HepG2 (cell line): ENCODE results near the gene STK40. TPM values are rescaled to one million over a fixed set of nuclear protein-coding genes. Genes with fewer than 3 reads are reported as not detected.
A peak's percentile ranks its signal among the peaks of the same experiment; 100 is the strongest.

Source experiments
- ARID3A ChIP-seq: IDR thresholded peaks from 2 replicates; pipeline ENCODE4 v1.6.1; 2012; ENCODE audit warnings: low read depth, low read length, improper control_type of control experiment
- ARNTL ChIP-seq: sonication (generic); formaldehyde crosslinking; IDR thresholded peaks from 2 replicates; pipeline ENCODE4 v1.4.0; 2020; ENCODE audit warnings: mild to moderate bottlenecking, missing genetic modification reagents
- CBFB ChIP-seq: sonication (generic); formaldehyde crosslinking; IDR thresholded peaks from 2 replicates; pipeline ENCODE4 v1.4.0; 2020; ENCODE audit warnings: missing genetic modification reagents
- GATA4 ChIP-seq: sonication (generic); IDR thresholded peaks from 2 replicates; pipeline ENCODE4 v1.6.1; 2016; ENCODE audit warnings: antibody characterized with exemption, low read depth, borderline replicate concordance
- HMG20B ChIP-seq: conservative IDR thresholded peaks from 2 replicates; pipeline ENCODE4 v1.6.1; 2016; ENCODE audit warnings: missing genetic modification reagents, missing compliant biosample characterization
- HNRNPLL ChIP-seq: fragments of 200-400 bp; formaldehyde crosslinking; IDR thresholded peaks from 2 replicates; pipeline ENCODE4 v1.6.1; 2017; ENCODE audit warnings: mild to moderate bottlenecking, low read depth, low read length; ENCODE audit not compliant: poor library complexity, severe bottlenecking
- KMT2A ChIP-seq: sonication (generic); formaldehyde crosslinking; IDR thresholded peaks from 2 replicates; pipeline ENCODE4 v1.4.0; 2020; ENCODE audit warnings: missing genetic modification reagents
- LCORL ChIP-seq, 2 experiments: fragments of 450-650 bp in 1 of 2; sonication (generic) in 1 of 2; formaldehyde crosslinking in 1 of 2; IDR thresholded peaks; 2 replicates each; pipeline versions ENCODE4 v1.5.0 to v1.6.1; 2017 to 2020; ENCODE audit warnings: antibody characterized with exemption in 1 of 2, missing genetic modification reagents in 1 of 2
- MIER3 ChIP-seq: IDR thresholded peaks from 2 replicates; pipeline ENCODE4 v1.6.1; 2016; ENCODE audit warnings: missing compliant biosample characterization, borderline replicate concordance
- PHF8 ChIP-seq: sonication (generic); formaldehyde crosslinking; IDR thresholded peaks from 2 replicates; pipeline ENCODE4 v1.5.0; 2020; ENCODE audit warnings: missing genetic modification reagents
- SAP130 ChIP-seq: IDR thresholded peaks from 2 replicates; pipeline ENCODE4 v1.6.1; 2016; ENCODE audit warnings: low read depth
- SRSF4 ChIP-seq: fragments of 200-400 bp; formaldehyde crosslinking; IDR thresholded peaks from one replicate; pipeline ENCODE4 v1.6.1; 2018; ENCODE audit warnings: mild to moderate bottlenecking, low read depth, low read length, moderate library complexity; ENCODE audit not compliant: poor library complexity, severe bottlenecking
- TP53 ChIP-seq: sonication (generic); formaldehyde crosslinking; conservative IDR thresholded peaks from 2 replicates; pipeline ENCODE4 v1.4.0; 2020; ENCODE audit warnings: missing genetic modification reagents
- ZFAT ChIP-seq: sonication (generic); formaldehyde crosslinking; conservative IDR thresholded peaks from 2 replicates; pipeline ENCODE4 v1.8.1; 2023; ENCODE audit warnings: missing genetic modification reagents, inconsistent platforms
- ZMYM4 ChIP-seq: sonication (generic); formaldehyde crosslinking; IDR thresholded peaks from 2 replicates; pipeline ENCODE4 v1.8.1; 2023; ENCODE audit warnings: mild to moderate bottlenecking, missing genetic modification reagents
- ZNF136 ChIP-seq: sonication (generic); formaldehyde crosslinking; IDR thresholded peaks from 2 replicates; pipeline ENCODE4 v1.8.1; 2022; ENCODE audit warnings: low read depth, mild to moderate bottlenecking, moderate library complexity, missing genetic modification reagents
- ZNF225 ChIP-seq: sonication (generic); formaldehyde crosslinking; IDR thresholded peaks from 2 replicates; pipeline ENCODE4 v1.4.0; 2020; ENCODE audit warnings: mild to moderate bottlenecking, missing genetic modification reagents
- ZNF24 ChIP-seq: fragments of 450-650 bp; IDR thresholded peaks from 2 replicates; pipeline ENCODE4 v1.6.1; 2017; ENCODE audit warnings: antibody characterized with exemption, mild to moderate bottlenecking
- ZNF546 ChIP-seq: sonication (generic); formaldehyde crosslinking; conservative IDR thresholded peaks from 2 replicates; pipeline ENCODE4 v1.8.1; 2023; ENCODE audit warnings: mild to moderate bottlenecking, missing genetic modification reagents
- ZNF644 ChIP-seq: IDR thresholded peaks from 2 replicates; pipeline ENCODE4 v1.6.1; 2016; ENCODE audit warnings: low read depth
- ZNF879 ChIP-seq: sonication (generic); formaldehyde crosslinking; IDR thresholded peaks from 2 replicates; pipeline ENCODE4 v1.8.1; 2023; ENCODE audit warnings: missing genetic modification reagents
- ZSCAN22 ChIP-seq: sonication (generic); formaldehyde crosslinking; IDR thresholded peaks from 2 replicates; pipeline ENCODE4 v1.4.0; 2020; ENCODE audit warnings: mild to moderate bottlenecking, missing genetic modification reagents
- polyA plus RNA-seq, 8 experiments: library from polyadenylated mRNA; depleted of rRNA in 3 of 8; stranded (reverse) in 7 of 8; unstranded in 1 of 8; fragments of >200 nt; fragmentation: Illumina TruSeq in 4 of 8; extraction: Trizol in 4 of 8; gene quantifications; 2 replicates each; pipeline versions ENCODE4 v1.2.1 to v1.2.3, GENCODE V29; 2011 to 2016; ENCODE audit warnings: low read depth in 4 of 8, missing spikeins in 1 of 8, mixed read lengths in 1 of 8; ENCODE audit not compliant: insufficient read depth in 1 of 8
- total RNA-seq, 5 experiments: library from RNA; depleted of rRNA; stranded (reverse); fragments of >200 nt; fragmentation: Illumina TruSeq; extraction: Trizol; gene quantifications; 2 replicates each; pipeline ENCODE4 v1.2.3, GENCODE V29; 2016; ENCODE audit warnings: low read depth in 1 of 5
- TF ChIP-seq, protein P1 (sequence below): sonication (generic); formaldehyde crosslinking; conservative IDR thresholded peaks from 2 replicates; pipeline ENCODE4 v1.4.0; 2020; ENCODE audit warnings: missing genetic modification reagents
- TF ChIP-seq, protein P2 (sequence below): sonication (generic); formaldehyde crosslinking; IDR thresholded peaks from 2 replicates; pipeline ENCODE4 v1.4.0; 2020; ENCODE audit warnings: missing genetic modification reagents

STK40 gene
- total and polyA plus RNA-seq, 2 of the 13 experiments (the other 11 are each of a cell fraction or from before 2014, with no cell fraction given) = 33.8 to 35.1 TPM

DNA sequence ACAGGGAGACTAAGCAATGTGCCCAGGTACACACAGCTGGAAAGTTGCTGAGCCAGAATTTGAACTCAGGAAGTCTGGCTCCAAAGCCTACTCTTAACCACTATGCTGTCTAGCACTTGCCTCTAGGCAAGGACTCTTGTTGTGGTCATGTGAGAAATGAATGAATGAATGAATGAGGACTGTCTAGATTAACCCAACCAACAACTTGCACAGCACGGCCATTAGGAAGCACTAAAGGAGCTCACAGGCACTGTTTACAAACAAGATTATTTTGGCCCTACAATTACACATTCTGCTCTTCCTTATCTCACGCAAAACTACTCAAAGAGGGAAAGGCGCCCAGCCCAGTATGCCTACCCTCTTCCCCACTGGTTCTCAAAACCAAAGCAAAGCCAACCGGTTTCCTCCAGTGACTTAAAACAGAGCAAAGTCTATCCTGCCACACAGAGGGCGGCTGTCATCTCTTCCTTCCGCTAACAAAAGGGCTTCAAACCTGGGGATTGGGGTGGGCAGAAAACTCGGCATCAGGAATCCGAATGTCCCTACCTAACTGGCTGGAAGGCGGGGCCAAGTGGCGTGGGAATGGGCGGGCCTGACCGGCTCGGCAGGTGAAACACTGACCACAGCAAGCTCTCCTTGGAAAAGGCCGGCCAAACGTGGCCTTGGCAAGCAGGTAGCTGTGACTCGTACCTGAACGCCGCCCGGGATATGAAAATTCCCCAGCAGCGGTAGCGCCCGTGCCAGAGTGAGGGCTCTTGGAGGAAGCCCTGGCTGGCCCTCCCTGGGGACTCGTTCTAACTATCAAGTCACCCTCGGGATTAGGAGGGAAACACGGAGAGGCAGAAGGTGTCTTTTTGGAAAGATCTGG is 948 bp downstream of the STK40 start (continued):
- TF ChIP-seq ZNF225 (CRISPR knock-in tag) (no peak), TP53 (CRISPR knock-in tag) (no peak), GATA4 (0 out of 2 replicates have a peak, but pooled peaks have one; percentile 13), PHF8 (CRISPR knock-in tag) (peak; percentile 39), ZNF136 (CRISPR knock-in tag) (0 out of 2 replicates have a peak, but pooled peaks have one; percentile 68), SRSF4 (no peak), ARID3A (no peak), KMT2A (peak; percentile 25; the same call in 1 of the 2 replicates), ZSCAN22 (peak; percentile 87), HMG20B (no peak), ZFAT (no peak), ZNF546 (no peak), HNRNPLL (peak; percentile 34), ZNF644 (CRISPR knock-in tag) (peak; percentile 63), ZMYM4 (CRISPR knock-in tag) (peak; percentile 73), CBFB (no peak), ZNF879 (CRISPR knock-in tag) (no peak; the same call in 1 of the 2 replicates), ZNF24 (peak; percentile 86), MIER3 (CRISPR knock-in tag) (peak; percentile 15; the same call in 1 of the 2 replicates), SAP130 (CRISPR knock-in tag) (peak; percentile 95), ARNTL (CRISPR knock-in tag) (peak; percentile 57; the same call in 1 of the 2 replicates), LCORL (IDR thresholded peaks at IDR 0.05) (no peak), LCORL (CRISPR knock-in tag; IDR thresholded peaks at IDR 0.05) (peak; percentile 67; the same call in 1 of the 2 replicates)
- TF ChIP-seq, protein P1, sequence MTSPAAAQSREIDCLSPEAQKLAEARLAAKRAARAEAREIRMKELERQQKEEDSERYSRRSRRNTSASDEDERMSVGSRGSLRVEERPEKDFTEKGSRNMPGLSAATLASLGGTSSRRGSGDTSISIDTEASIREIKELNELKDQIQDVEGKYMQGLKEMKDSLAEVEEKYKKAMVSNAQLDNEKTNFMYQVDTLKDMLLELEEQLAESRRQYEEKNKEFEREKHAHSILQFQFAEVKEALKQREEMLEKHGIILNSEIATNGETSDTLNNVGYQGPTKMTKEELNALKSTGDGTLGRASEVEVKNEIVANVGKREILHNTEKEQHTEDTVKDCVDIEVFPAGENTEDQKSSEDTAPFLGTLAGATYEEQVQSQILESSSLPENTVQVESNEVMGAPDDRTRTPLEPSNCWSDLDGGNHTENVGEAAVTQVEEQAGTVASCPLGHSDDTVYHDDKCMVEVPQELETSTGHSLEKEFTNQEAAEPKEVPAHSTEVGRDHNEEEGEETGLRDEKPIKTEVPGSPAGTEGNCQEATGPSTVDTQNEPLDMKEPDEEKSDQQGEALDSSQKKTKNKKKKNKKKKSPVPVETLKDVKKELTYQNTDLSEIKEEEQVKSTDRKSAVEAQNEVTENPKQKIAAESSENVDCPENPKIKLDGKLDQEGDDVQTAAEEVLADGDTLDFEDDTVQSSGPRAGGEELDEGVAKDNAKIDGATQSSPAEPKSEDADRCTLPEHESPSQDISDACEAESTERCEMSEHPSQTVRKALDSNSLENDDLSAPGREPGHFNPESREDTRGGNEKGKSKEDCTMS = no peak
- TF ChIP-seq, protein P2, sequence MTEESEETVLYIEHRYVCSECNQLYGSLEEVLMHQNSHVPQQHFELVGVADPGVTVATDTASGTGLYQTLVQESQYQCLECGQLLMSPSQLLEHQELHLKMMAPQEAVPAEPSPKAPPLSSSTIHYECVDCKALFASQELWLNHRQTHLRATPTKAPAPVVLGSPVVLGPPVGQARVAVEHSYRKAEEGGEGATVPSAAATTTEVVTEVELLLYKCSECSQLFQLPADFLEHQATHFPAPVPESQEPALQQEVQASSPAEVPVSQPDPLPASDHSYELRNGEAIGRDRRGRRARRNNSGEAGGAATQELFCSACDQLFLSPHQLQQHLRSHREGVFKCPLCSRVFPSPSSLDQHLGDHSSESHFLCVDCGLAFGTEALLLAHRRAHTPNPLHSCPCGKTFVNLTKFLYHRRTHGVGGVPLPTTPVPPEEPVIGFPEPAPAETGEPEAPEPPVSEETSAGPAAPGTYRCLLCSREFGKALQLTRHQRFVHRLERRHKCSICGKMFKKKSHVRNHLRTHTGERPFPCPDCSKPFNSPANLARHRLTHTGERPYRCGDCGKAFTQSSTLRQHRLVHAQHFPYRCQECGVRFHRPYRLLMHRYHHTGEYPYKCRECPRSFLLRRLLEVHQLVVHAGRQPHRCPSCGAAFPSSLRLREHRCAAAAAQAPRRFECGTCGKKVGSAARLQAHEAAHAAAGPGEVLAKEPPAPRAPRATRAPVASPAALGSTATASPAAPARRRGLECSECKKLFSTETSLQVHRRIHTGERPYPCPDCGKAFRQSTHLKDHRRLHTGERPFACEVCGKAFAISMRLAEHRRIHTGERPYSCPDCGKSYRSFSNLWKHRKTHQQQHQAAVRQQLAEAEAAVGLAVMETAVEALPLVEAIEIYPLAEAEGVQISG = peak; percentile 33; the same call in 1 of the 2 replicates
